ENCODE data around the gene ACTL6B. TPM values are rescaled to one million over a fixed set of nuclear protein-coding genes. Genes with fewer than 3 reads are reported as not detected.

ACTL6B gene
- not detected in 5 replicates for total RNA-seq (2022; extraction: Qiagen RNA extraction)

DNA sequence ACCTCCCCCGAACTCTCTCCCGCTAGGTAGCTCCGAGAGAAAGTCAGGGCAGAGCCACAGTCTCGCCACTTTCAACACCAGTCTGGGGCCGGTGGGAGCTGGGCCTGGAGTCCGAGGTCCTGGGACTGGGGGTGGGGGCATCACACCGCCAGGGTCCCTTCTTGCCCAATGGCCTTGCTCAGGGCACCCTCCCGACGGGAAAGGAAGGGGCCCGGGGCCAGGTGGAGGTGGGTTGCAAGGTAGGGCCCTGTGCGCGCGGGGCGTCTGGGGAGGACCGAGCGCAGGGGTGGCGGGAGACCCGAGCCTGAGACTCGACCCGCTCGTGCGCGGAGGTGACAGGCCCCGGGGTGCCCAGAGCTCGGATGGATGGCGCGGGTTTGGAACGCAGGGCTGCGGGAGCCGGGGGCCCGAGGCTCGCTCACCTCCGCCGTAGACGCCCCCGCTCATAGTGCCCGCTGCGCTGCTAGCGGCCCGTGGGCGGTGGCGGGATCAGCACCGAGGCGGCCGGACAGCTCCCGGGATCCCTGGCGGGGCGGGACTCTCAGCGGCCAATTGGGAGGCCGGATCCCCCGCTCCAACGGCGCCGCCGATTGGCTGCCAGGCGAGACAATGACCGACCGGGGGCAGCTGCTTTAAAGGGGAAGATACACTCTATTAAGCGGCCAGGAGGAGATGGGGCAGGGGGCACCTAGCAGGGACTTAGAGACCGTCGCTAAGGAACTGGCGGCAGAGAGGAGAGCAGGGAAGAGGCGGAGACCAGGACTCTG, at the start of gene ACTL6B:
Gene ACTL6B, minus strand, starts transcription at position 541 of the 767 bp plus-strand sequence. Its CDS starts 94 bp downstream, at position 447.

DNA sequence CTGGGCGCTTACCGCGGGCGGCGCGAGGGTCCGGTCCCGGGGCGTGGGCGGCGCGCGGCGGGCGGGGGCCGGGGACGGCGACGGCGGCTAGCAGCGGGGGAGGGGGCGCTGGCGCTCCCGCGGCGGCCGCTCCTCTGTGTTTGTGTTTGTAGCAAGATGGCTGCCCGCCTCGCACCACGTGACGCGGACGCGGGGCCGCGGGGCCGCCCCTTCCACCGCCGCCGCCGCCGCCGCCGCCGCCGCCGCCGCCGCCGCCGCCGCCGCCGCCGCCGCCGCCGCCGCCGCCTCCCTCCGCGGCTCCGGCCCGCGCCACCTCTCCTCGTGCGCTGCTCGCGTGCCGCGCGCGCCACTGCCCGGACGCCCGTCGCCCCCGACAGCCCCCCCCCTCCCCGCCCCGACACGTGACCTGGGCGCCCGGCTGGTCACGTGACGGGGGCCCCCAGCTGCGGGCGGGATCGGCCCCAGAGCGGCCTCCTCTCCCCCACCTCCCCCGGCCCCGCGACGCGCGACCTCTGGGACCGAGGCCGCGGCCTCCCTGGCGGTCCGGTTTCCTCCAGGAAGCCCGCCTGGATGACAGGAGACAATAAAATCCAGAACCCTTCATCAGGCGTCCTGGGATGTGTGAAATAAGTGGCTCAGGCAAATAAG, 38.0 kb upstream of the ACTL6B start, which contains the start of gene GIGYF1:
Gene GIGYF1, minus strand, starts transcription at position 153 of the 648 bp plus-strand sequence. CDS start 6,012 bp downstream, outside the sequence.

DNA sequence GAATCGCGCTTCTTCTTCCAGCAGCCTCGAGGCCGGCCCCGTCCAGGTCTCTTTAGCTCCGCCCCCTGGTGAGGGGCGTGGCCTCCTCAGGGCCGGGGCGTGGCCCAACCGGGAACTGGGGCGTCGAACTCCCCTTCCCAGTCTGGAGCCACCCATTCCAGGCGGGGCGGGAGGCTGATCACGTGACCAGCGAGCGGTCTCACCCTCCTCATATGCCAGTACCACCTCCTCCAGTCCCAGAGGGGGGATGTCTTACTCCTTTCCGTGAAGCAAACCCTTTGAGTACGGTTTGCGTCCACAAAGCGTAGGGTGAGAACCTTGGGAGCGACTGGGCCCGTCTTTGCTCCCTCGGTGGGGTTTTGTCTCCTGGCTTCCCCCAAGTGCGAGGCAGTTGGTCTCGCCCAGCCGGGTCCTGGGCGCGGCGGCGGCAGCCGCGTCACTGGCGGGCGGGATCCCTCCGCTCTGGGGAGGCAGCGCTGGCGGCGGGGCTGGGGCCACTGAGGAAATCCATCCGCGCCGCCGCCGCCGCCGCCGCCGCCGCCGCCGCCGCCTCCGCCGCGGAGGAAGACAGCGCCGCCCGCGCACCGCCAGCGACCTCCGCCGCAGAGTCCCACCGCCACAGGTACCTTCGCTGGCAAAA, 17.2 kb upstream of the ACTL6B start, which contains the start of gene GNB2:
Gene GNB2, plus strand, starts transcription at position 439 of the 640 bp plus-strand sequence. CDS start 2,526 bp downstream, outside the sequence.

DNA sequence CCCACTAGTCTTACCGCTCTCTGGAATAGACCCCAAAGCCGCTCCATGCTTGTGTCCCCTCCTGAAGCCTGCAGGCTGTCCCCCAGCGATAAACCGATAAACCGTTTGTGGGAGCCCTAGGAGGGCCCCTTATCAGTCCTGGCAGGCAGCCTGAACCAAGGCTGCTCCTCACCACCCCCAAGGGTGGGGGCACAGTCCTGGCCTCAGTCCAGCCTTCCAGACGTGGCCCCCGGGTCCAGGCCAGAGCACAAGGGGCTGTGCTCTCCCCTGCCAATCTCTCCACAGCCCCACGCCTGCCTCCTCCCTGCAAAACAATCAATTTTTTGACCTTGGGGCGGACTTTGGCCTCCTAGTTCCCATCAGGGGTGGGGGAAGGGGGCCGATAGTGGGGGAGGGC, 14.8 kb downstream of the ACTL6B start, which contains the start of gene TFR2:
Gene TFR2, minus strand, starts transcription at position 90 of the 397 bp plus-strand sequence. Its CDS starts 43 bp downstream, at position 47.

DNA sequence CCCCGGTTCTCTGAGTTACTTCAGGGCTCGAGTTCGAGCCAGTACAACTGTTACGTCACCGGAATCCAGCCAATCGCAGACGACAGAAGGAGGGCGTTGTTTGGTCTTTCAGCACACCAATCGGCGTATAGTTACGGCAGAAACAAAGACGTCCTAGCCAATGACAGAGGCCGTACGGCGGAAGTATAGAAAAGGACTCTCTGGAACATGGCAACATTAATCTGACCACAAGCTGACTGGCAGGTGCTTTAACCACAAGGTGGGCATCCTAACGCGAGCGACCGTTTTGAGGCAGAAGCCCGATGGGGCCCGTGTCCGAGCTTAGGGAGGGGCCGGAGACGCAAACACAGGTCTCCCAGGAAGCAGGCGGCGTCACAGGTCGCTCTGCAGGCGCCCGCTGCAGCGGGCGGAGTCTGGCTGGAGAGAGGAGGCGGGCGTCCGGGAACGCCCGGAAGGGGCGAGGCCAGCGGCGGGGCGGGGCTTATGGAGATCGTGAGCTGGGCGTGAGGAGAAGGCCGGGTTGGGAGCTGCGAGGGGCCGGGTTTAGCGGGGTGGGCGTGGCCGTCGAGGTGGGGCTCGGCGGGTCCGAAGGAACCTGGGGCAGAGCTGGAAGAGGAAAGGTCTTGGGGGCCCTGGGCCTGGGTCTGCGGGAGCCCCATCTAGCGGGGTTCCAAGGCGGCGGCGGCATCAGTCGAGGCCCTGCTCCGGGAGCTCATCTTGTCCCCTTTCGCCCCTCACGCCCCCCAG, 44.1 kb downstream of the ACTL6B start, which contains the start of gene MOSPD3:
Gene MOSPD3, plus strand, starts transcription at position 558 of the 747 bp plus-strand sequence. CDS start 252 bp downstream, outside the sequence.

Other genes starting within 250 kb of the ACTL6B start
- gene ZCWPW1, start 227.7 kb downstream of the ACTL6B start, total RNA-seq (2022; extraction: Qiagen RNA extraction) = 0.86 to 1.7 TPM (median 1.5 TPM) in 5 replicates
- gene MEPCE, start 226.6 kb downstream of the ACTL6B start, total RNA-seq (2022; extraction: Qiagen RNA extraction) = 37.5 to 52.8 TPM (median 47.6 TPM) in 5 replicates
- 32.6 to 42.1 TPM (median 38.3 TPM) in 5 replicates for gene PPP1R35, start 220.0 kb downstream of the ACTL6B start, total RNA-seq (2022; extraction: Qiagen RNA extraction)
- gene SPACDR, start 192.2 kb downstream of the ACTL6B start, total RNA-seq (2022; extraction: Qiagen RNA extraction) = 0.47 to 1.1 TPM (median 0.89 TPM) in 5 replicates
- gene TSC22D4, start 177.2 kb downstream of the ACTL6B start, total RNA-seq (2022; extraction: Qiagen RNA extraction) = 49.8 to 72.0 TPM (median 61.8 TPM) in 5 replicates
- 3.9 to 7.8 TPM (median 6.4 TPM) in 5 replicates for gene NYAP1, start 172.5 kb downstream of the ACTL6B start, total RNA-seq (2022; extraction: Qiagen RNA extraction)
- 29.4 to 57.4 TPM (median 50.2 TPM) in 5 replicates for gene AGFG2, start 117.2 kb downstream of the ACTL6B start, total RNA-seq (2022; extraction: Qiagen RNA extraction)
- gene SAP25, start 82.5 kb downstream of the ACTL6B start, total RNA-seq (2022; extraction: Qiagen RNA extraction) = 0.32 to 0.66 TPM (median 0.38 TPM) in 4 of 5 replicates, not detected in the other
- gene LRCH4, start 70.3 kb downstream of the ACTL6B start, total RNA-seq (2022; extraction: Qiagen RNA extraction) = 10.2 to 19.5 TPM (median 15.7 TPM) in 5 replicates
- gene FBXO24, start 70.1 kb downstream of the ACTL6B start, total RNA-seq (2022; extraction: Qiagen RNA extraction) = 0.10 to 0.33 TPM (median 0.25 TPM) in 5 replicates
- gene PCOLCE, start 54.1 kb downstream of the ACTL6B start, total RNA-seq (2022; extraction: Qiagen RNA extraction) = 6.8 to 10.9 TPM (median 8.8 TPM) in 5 replicates
- gene MOSPD3, start 43.9 kb downstream of the ACTL6B start, total RNA-seq (2022; extraction: Qiagen RNA extraction) = 15.5 to 21.8 TPM (median 20.2 TPM) in 5 replicates
- gene TFR2, start 14.9 kb downstream of the ACTL6B start, total RNA-seq (2022; extraction: Qiagen RNA extraction) = 1.9 to 2.7 TPM (median 2.4 TPM) in 5 replicates
- gene GNB2, start 17.3 kb upstream of the ACTL6B start, total RNA-seq (2022; extraction: Qiagen RNA extraction) = 159 to 275 TPM (median 264 TPM) in 5 replicates
- 8.9 to 19.9 TPM (median 15.2 TPM) in 5 replicates for gene GIGYF1, start 37.8 kb upstream of the ACTL6B start, total RNA-seq (2022; extraction: Qiagen RNA extraction)
- 69.0 to 94.3 TPM (median 86.0 TPM) in 5 replicates for gene POP7, start 49.7 kb upstream of the ACTL6B start, total RNA-seq (2022; extraction: Qiagen RNA extraction)
- gene EPO, start 64.0 kb upstream of the ACTL6B start, total RNA-seq (2022; extraction: Qiagen RNA extraction) = 0.06 TPM in 1 of 5 replicates, not detected in the others
- not detected in 5 replicates for gene ZAN, start 77.1 kb upstream of the ACTL6B start, total RNA-seq (2022; extraction: Qiagen RNA extraction)
- 31.6 to 48.8 TPM (median 47.8 TPM) in 5 replicates for gene EPHB4, start 171.1 kb upstream of the ACTL6B start, total RNA-seq (2022; extraction: Qiagen RNA extraction)
- 10.0 to 15.5 TPM (median 12.9 TPM) in 5 replicates for gene SLC12A9, start 196.3 kb upstream of the ACTL6B start, total RNA-seq (2022; extraction: Qiagen RNA extraction)
- gene TRIP6, start 210.9 kb upstream of the ACTL6B start, total RNA-seq (2022; extraction: Qiagen RNA extraction) = 38.6 to 50.0 TPM (median 46.4 TPM) in 5 replicates
- gene SRRT, start 218.7 kb upstream of the ACTL6B start, total RNA-seq (2022; extraction: Qiagen RNA extraction) = 107 to 156 TPM (median 148 TPM) in 5 replicates
- 3.9 to 6.1 TPM (median 4.5 TPM) in 5 replicates for gene UFSP1, start 233.3 kb upstream of the ACTL6B start, total RNA-seq (2022; extraction: Qiagen RNA extraction)
- gene ACHE, start 239.4 kb upstream of the ACTL6B start, total RNA-seq (2022; extraction: Qiagen RNA extraction) = 1.6 to 3.3 TPM (median 2.6 TPM) in 5 replicates